Upper lobe of left lung (tissue), 6 donors: ENCODE data around the gene TAS2R1. TPM values are rescaled to one million over a fixed set of nuclear protein-coding genes. Genes with fewer than 3 reads are reported as not detected.

Source experiments
- ATAC-seq, 2 donors: fragments of 200-7000 bp; cut with Tn5 transposase; one replicate each; pipeline ENCODE4 v1.9.1; 2022; ENCODE audit warnings: mild to moderate bottlenecking in 2 of 2, moderate library complexity in 2 of 2; ENCODE audit not compliant: low FRiP score in 2 of 2
- DNase-seq, 2 donors: peaks; one replicate each; pipeline ENCODE4 v3.0.0-alpha.2; 2019 to 2020
- H3K27ac ChIP-seq, 4 donors: fragments of 200-600 bp; sonication (generic); one replicate each; pipeline ENCODE4 v1.5.1; 2016 to 2019
- H3K27me3 ChIP-seq, 4 donors: fragments of 200-600 bp; sonication (generic); one replicate each; pipeline ENCODE4 v1.5.1; 2017 to 2019
- H3K36me3 ChIP-seq, 4 donors: fragments of 200-600 bp; sonication (generic); one replicate each; pipeline ENCODE4 v1.5.1; 2016 to 2019
- H3K4me1 ChIP-seq, 4 donors: fragments of 200-600 bp; sonication (generic); one replicate each; pipeline ENCODE4 v1.5.1; 2018 to 2019
- H3K4me3 ChIP-seq, 4 donors: fragments of 200-600 bp; sonication (generic); one replicate each; pipeline ENCODE4 v1.5.1; 2017 to 2019; ENCODE audit warnings: mild to moderate bottlenecking in 2 of 4, moderate library complexity in 1 of 4
- H3K9me3 ChIP-seq, 4 donors: fragments of 200-600 bp; sonication (generic); one replicate each; pipeline ENCODE4 v1.5.1; 2018 to 2019
- EP300 ChIP-seq, 4 donors: sonication (generic); formaldehyde crosslinking; IDR thresholded peaks; one replicate each; pipeline ENCODE4 v1.5.1; 2017; ENCODE audit warnings: antibody characterized with exemption in 4 of 4, control low read depth in 2 of 4
- POLR2A ChIP-seq, 4 donors: fragments of 450-650 bp; IDR thresholded peaks; one replicate each; pipeline ENCODE4 v1.5.1; 2016 to 2017; ENCODE audit warnings: antibody characterized with exemption in 4 of 4, mild to moderate bottlenecking in 2 of 4
- POLR2AphosphoS5 ChIP-seq, 2 donors: sonication (generic); formaldehyde crosslinking; IDR thresholded peaks; one replicate each; pipeline ENCODE4 v1.5.1; 2017; ENCODE audit warnings: antibody characterized with exemption in 2 of 2
- WGBS, 2 donors: methylation state at CpG; one replicate each; pipeline ENCODE4 v1.1.5; 2017 to 2018; 5-methylcytosine and 5-hydroxymethylcytosine counted together
- total RNA-seq, 6 donors: library from RNA; depleted of rRNA in 4 of 6; stranded (reverse); fragments of >200 nt in 4 of 6; gene quantifications; one replicate each; pipeline versions ENCODE4 v1.1.0 to v1.2.1, GENCODE V29; 2016 to 2021
- TF ChIP-seq, protein P1 (sequence below), 6 experiments: fragments of 450-650 bp in 4 of 6; fragments of 200-600 bp in 2 of 6; sonication (generic) in 2 of 6; IDR thresholded peaks; one replicate each; pipeline ENCODE4 v1.5.1; 2016 to 2019; ENCODE audit warnings: antibody characterized with exemption in 6 of 6
- donor health status: DM: no; HTN: no; CAD: no; lungs with moderate emphysema.
- donor health status: DM: no; HTN: yes; CAD: no; lungs with severe emphysema.

TAS2R1 gene, protein sequence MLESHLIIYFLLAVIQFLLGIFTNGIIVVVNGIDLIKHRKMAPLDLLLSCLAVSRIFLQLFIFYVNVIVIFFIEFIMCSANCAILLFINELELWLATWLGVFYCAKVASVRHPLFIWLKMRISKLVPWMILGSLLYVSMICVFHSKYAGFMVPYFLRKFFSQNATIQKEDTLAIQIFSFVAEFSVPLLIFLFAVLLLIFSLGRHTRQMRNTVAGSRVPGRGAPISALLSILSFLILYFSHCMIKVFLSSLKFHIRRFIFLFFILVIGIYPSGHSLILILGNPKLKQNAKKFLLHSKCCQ
- total RNA-seq = not detected

DNA sequence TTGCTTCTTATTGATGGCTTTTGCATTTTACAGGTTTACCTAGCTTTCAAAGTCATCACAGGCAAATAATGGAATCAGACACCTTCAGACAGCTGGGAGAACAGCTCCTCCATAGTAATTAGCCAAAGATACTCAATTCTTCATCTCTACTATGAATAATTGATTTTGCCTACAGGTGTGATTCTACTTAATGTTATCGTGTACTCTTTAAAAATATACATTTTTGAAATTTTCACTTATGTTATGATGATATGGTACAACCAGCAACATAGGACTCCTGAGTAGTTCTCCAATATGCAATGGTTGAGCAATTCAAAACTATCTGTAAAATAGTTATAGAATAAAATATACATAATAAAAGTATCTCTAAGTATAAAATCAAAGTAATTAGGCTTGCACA, at the start of gene TAS2R1:
TSS of gene TAS2R1 (minus strand) at position 101 of the 400 bp plus-strand sequence. CDS start 319 bp downstream, outside the sequence.
- no peak for ATAC-seq
- WGBS, 2 donors = 79 to 94% methylated on average over 1 of the region's 1 CpG
- H3K27ac ChIP-seq = no peak within 1 kb of the TSS
- no peaks in the 10 kb centered on the region for H3K9me3 ChIP-seq
- H3K4me1 ChIP-seq = no peaks in the 10 kb centered on the region
- no peaks in the 10 kb centered on the region for H3K36me3 ChIP-seq
- no peak within 1 kb of the TSS for H3K4me3 ChIP-seq
- no peak for TF ChIP-seq POLR2A (IDR thresholded peaks at IDR 0.05)
- no peaks in the 10 kb centered on the region for H3K27me3 ChIP-seq
- no peak for DNase-seq

DNA sequence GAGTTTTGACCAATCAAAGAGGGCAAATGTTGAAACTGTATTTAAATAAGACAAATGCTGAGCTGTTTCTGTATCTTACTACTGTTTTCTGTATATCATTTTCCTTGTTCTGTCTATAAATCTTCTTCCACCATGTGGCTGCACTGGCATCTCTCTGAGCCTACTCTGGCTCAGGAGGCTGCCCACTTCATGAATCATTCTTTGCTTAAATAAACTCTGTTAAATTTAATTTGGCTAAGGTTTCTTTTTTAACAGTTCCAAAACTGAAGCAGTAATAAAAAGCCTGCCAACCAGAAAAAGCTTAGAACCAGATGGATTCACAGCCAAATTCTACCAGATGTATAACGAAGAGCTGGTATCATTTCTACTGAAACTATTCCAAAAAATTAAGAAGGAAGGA, 40.2 kb upstream of the TAS2R1 start:
- Histone ChIP-seq H3K27ac (no peak overlapping the region), H3K4me3 (no peak overlapping the region), H3K9me3 (no peaks in the 10 kb centered on the region), H3K36me3 (no peaks in the 10 kb centered on the region), H3K4me1 (no peaks in the 10 kb centered on the region), H3K27me3 (no peaks in the 10 kb centered on the region)
- WGBS, 2 donors = 46% methylated on average over 1 of the region's 1 CpG; no CpG with 5 or more reads in 1 of the 2 donors
- DNase-seq = no peak
- TF ChIP-seq POLR2AphosphoS5 (IDR thresholded peaks at IDR 0.05) (no peak), EP300 (IDR thresholded peaks at IDR 0.05) (no peak), POLR2A (IDR thresholded peaks at IDR 0.05) (no peak)
- TF ChIP-seq, protein P1, sequence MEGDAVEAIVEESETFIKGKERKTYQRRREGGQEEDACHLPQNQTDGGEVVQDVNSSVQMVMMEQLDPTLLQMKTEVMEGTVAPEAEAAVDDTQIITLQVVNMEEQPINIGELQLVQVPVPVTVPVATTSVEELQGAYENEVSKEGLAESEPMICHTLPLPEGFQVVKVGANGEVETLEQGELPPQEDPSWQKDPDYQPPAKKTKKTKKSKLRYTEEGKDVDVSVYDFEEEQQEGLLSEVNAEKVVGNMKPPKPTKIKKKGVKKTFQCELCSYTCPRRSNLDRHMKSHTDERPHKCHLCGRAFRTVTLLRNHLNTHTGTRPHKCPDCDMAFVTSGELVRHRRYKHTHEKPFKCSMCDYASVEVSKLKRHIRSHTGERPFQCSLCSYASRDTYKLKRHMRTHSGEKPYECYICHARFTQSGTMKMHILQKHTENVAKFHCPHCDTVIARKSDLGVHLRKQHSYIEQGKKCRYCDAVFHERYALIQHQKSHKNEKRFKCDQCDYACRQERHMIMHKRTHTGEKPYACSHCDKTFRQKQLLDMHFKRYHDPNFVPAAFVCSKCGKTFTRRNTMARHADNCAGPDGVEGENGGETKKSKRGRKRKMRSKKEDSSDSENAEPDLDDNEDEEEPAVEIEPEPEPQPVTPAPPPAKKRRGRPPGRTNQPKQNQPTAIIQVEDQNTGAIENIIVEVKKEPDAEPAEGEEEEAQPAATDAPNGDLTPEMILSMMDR (IDR thresholded peaks at IDR 0.05) = no peak
- ATAC-seq = no peak

DNA sequence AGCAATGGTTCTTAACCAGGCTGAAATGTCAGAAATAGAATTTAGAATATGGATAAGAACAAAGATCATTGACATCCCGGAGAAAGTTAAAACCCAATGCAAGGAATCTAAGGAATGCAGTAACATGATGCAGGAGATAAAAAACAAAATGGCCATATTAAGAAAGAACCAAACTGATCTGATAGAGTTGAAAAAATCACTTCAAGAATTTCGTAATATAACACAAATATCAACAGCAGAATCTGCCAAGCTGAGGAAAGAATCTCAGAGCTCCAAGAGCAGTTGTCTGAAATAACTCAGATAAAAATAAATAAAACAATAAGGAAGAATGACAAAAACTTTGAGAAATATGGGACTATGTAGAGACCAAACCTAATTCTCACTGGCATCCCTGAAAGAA, 37.8 kb upstream of the TAS2R1 start:
- WGBS, 2 donors = 63 to 74% methylated on average over 2 of the region's 2 CpGs
- H3K27ac ChIP-seq = no peak overlapping the region
- no peak overlapping the region for H3K4me3 ChIP-seq
- H3K36me3 ChIP-seq = no peaks in the 10 kb centered on the region
- ATAC-seq (no peak), DNase-seq (no peak)
- H3K9me3 ChIP-seq = no peaks in the 10 kb centered on the region
- TF ChIP-seq POLR2AphosphoS5 (IDR thresholded peaks at IDR 0.05) = no peak
- TF ChIP-seq, protein P1 (IDR thresholded peaks at IDR 0.05) = no peak
- TF ChIP-seq EP300 (IDR thresholded peaks at IDR 0.05) = no peak
- TF ChIP-seq POLR2A (IDR thresholded peaks at IDR 0.05) = no peak
- no peaks in the 10 kb centered on the region for H3K27me3 ChIP-seq
- H3K4me1 ChIP-seq = no peaks in the 10 kb centered on the region

DNA sequence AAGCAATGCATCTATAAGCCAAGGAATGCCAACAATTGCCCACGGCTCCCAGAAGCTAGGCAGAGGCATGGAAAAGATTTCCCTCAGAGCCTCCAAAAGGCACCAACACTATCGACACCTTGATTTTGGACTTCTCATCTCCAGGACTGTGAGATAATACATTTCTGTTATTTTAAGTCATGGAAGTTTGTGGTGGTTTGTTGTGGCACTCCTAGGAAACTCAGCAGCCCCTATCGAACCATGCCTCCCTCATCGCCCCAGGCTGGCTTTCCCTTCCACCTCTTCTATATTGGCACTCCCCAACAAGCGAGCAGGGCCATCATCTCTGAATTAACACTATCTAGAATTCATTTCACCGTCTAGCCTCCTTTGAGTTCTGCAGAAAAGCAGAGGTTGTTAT, 33.7 kb upstream of the TAS2R1 start:
- ATAC-seq (no peak), DNase-seq (no peak)
- Histone ChIP-seq H3K27me3 (no peaks in the 10 kb centered on the region), H3K9me3 (no peaks in the 10 kb centered on the region), H3K4me1 (no peaks in the 10 kb centered on the region), H3K27ac (no peak overlapping the region), H3K36me3 (no peaks in the 10 kb centered on the region), H3K4me3 (no peak overlapping the region)
- 80 to 86% methylated on average over 6 of the region's 6 CpGs for WGBS, 2 donors
- TF ChIP-seq POLR2A (IDR thresholded peaks at IDR 0.05) = no peak
- no peak for TF ChIP-seq EP300 (IDR thresholded peaks at IDR 0.05)
- TF ChIP-seq, protein P1 (IDR thresholded peaks at IDR 0.05) = no peak
- no peak for TF ChIP-seq POLR2AphosphoS5 (IDR thresholded peaks at IDR 0.05)

DNA sequence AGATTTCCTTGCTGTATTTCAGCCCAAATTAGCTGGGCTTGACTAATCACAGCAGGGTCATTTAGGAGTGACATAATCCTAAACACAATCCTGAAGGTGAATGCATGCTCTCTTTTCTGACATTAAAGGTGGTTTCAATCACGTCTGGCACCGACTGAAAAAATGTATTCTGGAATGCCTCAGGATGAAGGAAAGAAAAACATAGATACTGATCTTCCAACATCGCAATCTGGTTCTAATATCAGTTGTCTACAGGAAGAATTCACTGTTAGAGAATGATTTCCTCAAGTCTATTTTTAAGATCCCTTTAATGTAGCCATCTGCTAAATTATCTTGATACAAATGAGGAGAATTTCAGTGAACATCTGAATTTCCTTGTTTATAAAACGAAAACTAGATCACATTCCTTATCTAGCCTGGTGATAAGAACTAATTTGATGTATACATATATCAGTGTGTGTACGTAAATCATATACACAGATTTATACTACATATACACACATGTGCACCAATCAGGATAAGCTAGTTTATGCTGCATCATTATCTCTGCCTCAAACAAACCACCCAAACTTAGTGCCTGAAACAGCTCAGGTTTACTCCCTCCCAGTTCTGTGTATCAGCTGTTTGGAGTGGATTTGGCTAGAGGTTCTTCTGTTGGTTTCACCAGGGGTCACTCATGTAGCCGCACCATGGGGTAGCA, 31.3 kb upstream of the TAS2R1 start:
- no peak overlapping the region for H3K27ac ChIP-seq
- DNase-seq (no peak), ATAC-seq (no peak)
- no peak overlapping the region for H3K4me3 ChIP-seq
- TF ChIP-seq EP300 (IDR thresholded peaks at IDR 0.05) (no peak), POLR2A (IDR thresholded peaks at IDR 0.05) (no peak), POLR2AphosphoS5 (IDR thresholded peaks at IDR 0.05) (no peak)
- TF ChIP-seq, protein P1 (IDR thresholded peaks at IDR 0.05) = no peak
- H3K36me3 ChIP-seq = no peaks in the 10 kb centered on the region
- no peaks in the 10 kb centered on the region for H3K9me3 ChIP-seq
- no peaks in the 10 kb centered on the region for H3K4me1 ChIP-seq
- WGBS, 2 donors = 52 to 58% methylated on average over 6 of the region's 6 CpGs
- H3K27me3 ChIP-seq = no peaks in the 10 kb centered on the region
